Colonic mucosa (tissue), 4 donors: ENCODE data around the gene RMDN2. TPM values are rescaled to one million over a fixed set of nuclear protein-coding genes. Genes with fewer than 3 reads are reported as not detected.

Experiments
- DNase-seq: peaks from one replicate; pipeline ENCODE4 v3.0.0-alpha.2; 2020
- H3K27ac ChIP-seq: fragments of 200-600 bp; one replicate; pipeline ENCODE4 v1.8.0; 2021
- H3K27me3 ChIP-seq: fragments of 200-600 bp; one replicate; pipeline ENCODE4 v1.8.0; 2021
- H3K36me3 ChIP-seq: fragments of 200-600 bp; one replicate; pipeline ENCODE4 v1.8.0; 2021
- H3K4me1 ChIP-seq: fragments of 200-600 bp; one replicate; pipeline ENCODE4 v1.8.0; 2021; ENCODE audit warnings: mild to moderate bottlenecking
- H3K4me3 ChIP-seq: fragments of 200-600 bp; one replicate; pipeline ENCODE4 v1.8.0; 2021
- H3K9ac ChIP-seq, 2 donors: one replicate each; pipeline ENCODE4 v1.7.0; 2013; ENCODE audit warnings: control low read depth in 2 of 2, low read depth in 2 of 2, low read length in 2 of 2
- H3K9me3 ChIP-seq: fragments of 200-600 bp; one replicate; pipeline ENCODE4 v1.8.0; 2021
- CTCF ChIP-seq: fragments of 200-600 bp; IDR thresholded peaks from one replicate; pipeline ENCODE4 v1.8.0; 2022; ENCODE audit warnings: antibody characterized with exemption, mild to moderate bottlenecking
- intact Hi-C: fragments of 100-400 bp; cut with DNase I; formaldehyde crosslinking; loops from one replicate; pipeline ENCODE4 v1.14.1; 2022
- total RNA-seq, 2 donors: library from RNA; stranded (reverse); fragmentation: NEBNext Ultra II Directional in 1 of 2; extraction: Animal tissue kit (Norgen Biotek cat#: 25700) in 1 of 2; gene quantifications; one replicate each; pipeline ENCODE4 v1.2.1, GENCODE V29; 2021
- donor health status: healthy.
- donor health status: DM: no; HTN: no; CAD: no.
- donor health status: DM: no; HTN: no; CAD: no.

Gene RMDN2
- total RNA-seq, 2 donors from 2014 or later, result 19.8 to 26.5 TPM

- Histone ChIP-seq H3K9me3 (no peaks in the 10 kb centered on the region), H3K4me3 (no peak overlapping the region), H3K27ac (no peak overlapping the region), H3K27me3 (no peaks in the 10 kb centered on the region), H3K9ac (no peak overlapping the region), H3K4me1 (no peaks in the 10 kb centered on the region), H3K36me3 (no peaks in the 10 kb centered on the region)
- no peak for DNase-seq
- intact Hi-C loops, result loop anchor here (5.0 kb wide), 2 partner anchors 46 to 466 kb away; no protein-coding TSS in a partner anchor
- TF ChIP-seq CTCF, result no peak
These were observed 46.6 kb upstream of the RMDN2 start for GRCh38 chr2:37878536-37878935.

- H3K9me3 ChIP-seq, result no peaks in the 10 kb centered on the region
- no peaks in the 10 kb centered on the region for H3K27me3 ChIP-seq
- intact Hi-C loops, result no loop called here
- H3K9ac ChIP-seq, result no peak overlapping the region
- TF ChIP-seq CTCF, result no peak
- H3K4me3 ChIP-seq, result no peak overlapping the region
- no peaks in the 10 kb centered on the region for H3K36me3 ChIP-seq
- no peak for DNase-seq
- no peaks in the 10 kb centered on the region for H3K4me1 ChIP-seq
- no peak overlapping the region for H3K27ac ChIP-seq
These were observed 44.5 kb upstream of the RMDN2 start for GRCh38 chr2:37880551-37880950.

GRCh38 chr2:37881397-37881796 is 43.7 kb upstream of the RMDN2 start:
- Histone ChIP-seq H3K4me3 (no peak overlapping the region), H3K9me3 (no peaks in the 10 kb centered on the region), H3K36me3 (no peaks in the 10 kb centered on the region), H3K27ac (no peak overlapping the region), H3K9ac (no peak overlapping the region), H3K4me1 (no peaks in the 10 kb centered on the region), H3K27me3 (no peaks in the 10 kb centered on the region)
- intact Hi-C loops, result no loop called here
- TF ChIP-seq CTCF, result no peak
- no peak for DNase-seq

GRCh38 chr2:37882036-37882435 is 43.1 kb upstream of the RMDN2 start:
- H3K9me3 ChIP-seq, result no peaks in the 10 kb centered on the region
- H3K9ac ChIP-seq, result no peak overlapping the region
- no peaks in the 10 kb centered on the region for H3K27me3 ChIP-seq
- no peak for TF ChIP-seq CTCF
- H3K36me3 ChIP-seq, result no peaks in the 10 kb centered on the region
- DNase-seq, result no peak
- intact Hi-C loops, result no loop called here
- no peak overlapping the region for H3K27ac ChIP-seq
- H3K4me3 ChIP-seq, result no peak overlapping the region
- no peaks in the 10 kb centered on the region for H3K4me1 ChIP-seq

GRCh38 chr2:37883518-37883917 is 41.6 kb upstream of the RMDN2 start:
- H3K9ac ChIP-seq, result no peak overlapping the region
- no peaks in the 10 kb centered on the region for H3K27me3 ChIP-seq
- no peak overlapping the region for H3K27ac ChIP-seq
- no peaks in the 10 kb centered on the region for H3K4me1 ChIP-seq
- intact Hi-C loops, result no loop called here
- no peaks in the 10 kb centered on the region for H3K36me3 ChIP-seq
- no peak for TF ChIP-seq CTCF
- DNase-seq, result no peak
- no peak overlapping the region for H3K4me3 ChIP-seq
- H3K9me3 ChIP-seq, result no peaks in the 10 kb centered on the region
